Measurements from ENCODE around the gene SATB1. TPM values are rescaled to one million over a fixed set of nuclear protein-coding genes. Genes with fewer than 3 reads are reported as not detected.

The SATB1 gene
- total RNA-seq, 1 donor from 2014 or later: 4.4 TPM

DNA sequence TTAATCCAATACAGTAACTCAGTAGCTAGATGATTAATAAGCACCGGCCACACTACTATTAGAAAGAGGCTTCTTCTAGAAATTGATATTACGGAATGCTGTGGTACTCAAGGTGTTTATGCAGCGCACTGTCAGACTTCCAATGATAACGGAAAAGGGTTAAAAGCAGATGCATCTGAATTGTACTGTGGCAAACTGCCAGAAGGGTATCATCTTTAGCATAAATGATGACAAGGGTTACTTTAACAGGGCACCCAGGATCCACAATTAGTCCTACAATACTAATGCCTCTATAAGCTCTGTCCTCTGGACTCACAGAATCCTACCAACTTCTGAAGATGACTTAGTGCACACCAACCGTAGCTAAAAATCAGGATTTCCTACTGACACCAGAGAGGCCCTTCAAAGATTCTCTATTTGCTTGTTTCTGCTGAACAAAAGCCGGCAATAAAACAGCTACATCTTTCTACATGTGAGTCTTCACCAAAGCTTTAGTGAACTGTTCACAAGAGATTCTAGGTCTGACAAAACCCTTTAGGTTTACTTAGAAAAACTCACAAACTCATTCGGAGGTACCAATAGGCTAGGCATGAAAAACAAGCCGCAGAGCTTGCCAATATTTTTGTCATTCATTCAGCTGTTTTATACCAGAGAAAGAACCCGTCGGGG, 7.1 kb downstream of the SATB1 start:
- H3K4me3 Mint-ChIP-seq (ENCODE audit: unreplicated experiment): no peak overlapping the region
- H3K27ac Mint-ChIP-seq (ENCODE audit: unreplicated experiment): no peak overlapping the region
- no peaks in the 10 kb centered on the region for H3K36me3 Mint-ChIP-seq (ENCODE audit: low read depth)
- H3K9me3 Mint-ChIP-seq (ENCODE audit: low read depth): no peaks in the 10 kb centered on the region
- H3K4me1 Mint-ChIP-seq (ENCODE audit: low read depth): peaks cover 9% of the 10 kb centered on the region
- no peak for DNase-seq (ENCODE audit: low spot score)
- H3K27me3 Mint-ChIP-seq (ENCODE audit: low read depth): no peaks in the 10 kb centered on the region
- no peak for TF ChIP-seq CTCF (IDR thresholded peaks at IDR 0.05)

- Mint-ChIP-seq H3K27me3 (ENCODE audit: low read depth) (no peaks in the 10 kb centered on the region), H3K9me3 (ENCODE audit: low read depth) (no peaks in the 10 kb centered on the region), H3K4me1 (ENCODE audit: low read depth) (peaks cover 9% of the 10 kb centered on the region), H3K36me3 (ENCODE audit: low read depth) (peaks cover 2% of the 10 kb centered on the region), H3K27ac (ENCODE audit: unreplicated experiment) (no peak overlapping the region), H3K4me3 (ENCODE audit: unreplicated experiment) (no peak overlapping the region)
- no peak for TF ChIP-seq CTCF (IDR thresholded peaks at IDR 0.05)
- DNase-seq (ENCODE audit: low spot score): no peak
These were observed 8.8 kb downstream of the SATB1 start for GRCh38 chr3:18416332-18416731.

DNA sequence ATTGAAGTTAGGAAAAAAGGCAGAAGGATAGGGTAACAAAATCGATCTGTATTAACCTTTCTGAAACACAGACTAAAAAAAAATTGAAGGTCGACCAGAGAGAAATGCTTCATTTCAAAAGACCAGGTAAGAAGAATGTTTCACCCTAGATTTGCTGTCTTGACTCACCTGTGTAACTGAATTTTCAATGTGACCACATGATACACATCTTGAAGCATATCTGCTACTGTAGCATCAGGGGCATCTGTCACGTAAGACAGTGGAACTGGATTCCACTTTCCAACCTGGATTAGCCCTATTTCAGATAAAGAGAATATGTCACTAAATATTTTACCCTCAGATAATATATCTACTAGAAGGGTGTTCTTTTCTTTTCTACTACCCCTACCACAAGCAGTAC, 9.3 kb downstream of the SATB1 start:
- H3K27me3 Mint-ChIP-seq (ENCODE audit: low read depth): no peaks in the 10 kb centered on the region
- DNase-seq (ENCODE audit: low spot score): no peak
- H3K4me1 Mint-ChIP-seq (ENCODE audit: low read depth): peaks cover 9% of the 10 kb centered on the region
- H3K27ac Mint-ChIP-seq (ENCODE audit: unreplicated experiment): no peak overlapping the region
- peaks cover 2% of the 10 kb centered on the region for H3K36me3 Mint-ChIP-seq (ENCODE audit: low read depth)
- H3K4me3 Mint-ChIP-seq (ENCODE audit: unreplicated experiment): no peak overlapping the region
- H3K9me3 Mint-ChIP-seq (ENCODE audit: low read depth): no peaks in the 10 kb centered on the region
- no peak for TF ChIP-seq CTCF (IDR thresholded peaks at IDR 0.05)

- TF ChIP-seq CTCF (IDR thresholded peaks at IDR 0.05): no peak
- H3K9me3 Mint-ChIP-seq (ENCODE audit: low read depth): no peaks in the 10 kb centered on the region
These were observed 10.0 kb downstream of the SATB1 start for GRCh38 chr3:18415167-18415566.

GRCh38 chr3:18412684-18413083, 12.5 kb downstream of the SATB1 start:
- Mint-ChIP-seq H3K4me1 (ENCODE audit: low read depth) (no peaks in the 10 kb centered on the region), H3K27ac (ENCODE audit: unreplicated experiment) (no peak overlapping the region), H3K4me3 (ENCODE audit: unreplicated experiment) (no peak overlapping the region), H3K9me3 (ENCODE audit: low read depth) (no peaks in the 10 kb centered on the region), H3K27me3 (ENCODE audit: low read depth) (no peaks in the 10 kb centered on the region), H3K36me3 (ENCODE audit: low read depth) (peaks cover 2% of the 10 kb centered on the region)
- TF ChIP-seq CTCF (IDR thresholded peaks at IDR 0.05): no peak
- DNase-seq (ENCODE audit: low spot score): no peak

More at GRCh38 chr3:18415167-18415566, 10.0 kb downstream of the SATB1 start:
- Mint-ChIP-seq H3K27me3 (ENCODE audit: low read depth) (no peaks in the 10 kb centered on the region), H3K4me3 (ENCODE audit: unreplicated experiment) (no peak overlapping the region), H3K27ac (ENCODE audit: unreplicated experiment) (no peak overlapping the region), H3K36me3 (ENCODE audit: low read depth) (peaks cover 2% of the 10 kb centered on the region), H3K4me1 (ENCODE audit: low read depth) (peaks cover 9% of the 10 kb centered on the region)
- DNase-seq (ENCODE audit: low spot score): no peak

Data from chondrocyte (in vitro differentiated cells).